Epithelial cell of proximal tubule (primary cell): ENCODE data around the gene TDRKH. TPM values are rescaled to one million over a fixed set of nuclear protein-coding genes. Genes with fewer than 3 reads are reported as not detected.

Experiments used
- DNase-seq: peaks from one replicate; pipeline ENCODE4 v3.0.0-alpha.2; 2011; ENCODE audit warnings: low read depth
- H3K4me3 ChIP-seq: 2 replicates; pipeline ENCODE4 v1.5.1; 2011; ENCODE audit warnings: low read depth, mild to moderate bottlenecking, low read length
- total RNA-seq: library from RNA; depleted of rRNA; stranded (reverse); fragments of >200 nt; gene quantifications from 2 replicates; pipeline ENCODE4 v1.2.3, GENCODE V29; 2015
- TF ChIP-seq, protein P1 (sequence below): conservative IDR thresholded peaks from 2 replicates; pipeline ENCODE4 v1.5.1; 2012; ENCODE audit warnings: low read depth, mild to moderate bottlenecking, low read length

Gene TDRKH
- total RNA-seq, 1 donor from 2014 or later, result 7.4 TPM

DNA sequence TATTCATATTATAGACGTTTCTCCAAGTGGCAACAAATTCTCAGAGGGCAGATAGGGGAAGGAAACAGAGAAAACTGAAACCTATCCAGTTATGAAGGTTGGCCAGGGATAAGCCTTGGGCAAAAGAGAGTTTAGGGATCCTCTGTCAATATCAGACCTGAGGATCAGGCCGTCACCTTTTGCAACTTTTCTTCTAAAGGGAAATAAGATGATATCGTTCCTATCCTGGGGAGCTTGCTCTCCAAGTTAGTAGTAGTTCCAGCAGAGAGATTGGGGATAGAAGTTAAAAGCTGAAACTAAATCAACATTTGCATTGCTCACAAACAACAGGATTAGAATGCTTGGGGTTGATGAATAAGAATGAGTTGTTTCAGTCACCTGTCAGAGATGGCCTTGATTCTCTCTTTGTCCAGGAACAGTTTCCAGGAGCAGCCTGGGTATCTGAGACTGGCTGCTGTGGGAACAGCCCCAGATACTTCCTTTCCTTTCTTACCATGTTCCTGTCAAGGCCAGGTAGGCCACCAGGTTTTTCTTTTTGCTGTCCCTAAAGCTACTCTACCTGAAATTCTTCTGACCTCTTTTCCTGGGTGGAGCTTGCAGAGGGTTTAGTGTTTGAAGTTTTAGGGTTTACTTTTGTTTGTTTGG is 66.5 kb downstream of the TDRKH start:
- no peak overlapping the region for H3K4me3 ChIP-seq
- no peak for DNase-seq
- TF ChIP-seq, protein P1, sequence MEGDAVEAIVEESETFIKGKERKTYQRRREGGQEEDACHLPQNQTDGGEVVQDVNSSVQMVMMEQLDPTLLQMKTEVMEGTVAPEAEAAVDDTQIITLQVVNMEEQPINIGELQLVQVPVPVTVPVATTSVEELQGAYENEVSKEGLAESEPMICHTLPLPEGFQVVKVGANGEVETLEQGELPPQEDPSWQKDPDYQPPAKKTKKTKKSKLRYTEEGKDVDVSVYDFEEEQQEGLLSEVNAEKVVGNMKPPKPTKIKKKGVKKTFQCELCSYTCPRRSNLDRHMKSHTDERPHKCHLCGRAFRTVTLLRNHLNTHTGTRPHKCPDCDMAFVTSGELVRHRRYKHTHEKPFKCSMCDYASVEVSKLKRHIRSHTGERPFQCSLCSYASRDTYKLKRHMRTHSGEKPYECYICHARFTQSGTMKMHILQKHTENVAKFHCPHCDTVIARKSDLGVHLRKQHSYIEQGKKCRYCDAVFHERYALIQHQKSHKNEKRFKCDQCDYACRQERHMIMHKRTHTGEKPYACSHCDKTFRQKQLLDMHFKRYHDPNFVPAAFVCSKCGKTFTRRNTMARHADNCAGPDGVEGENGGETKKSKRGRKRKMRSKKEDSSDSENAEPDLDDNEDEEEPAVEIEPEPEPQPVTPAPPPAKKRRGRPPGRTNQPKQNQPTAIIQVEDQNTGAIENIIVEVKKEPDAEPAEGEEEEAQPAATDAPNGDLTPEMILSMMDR, result no peak

Other genes starting within 250 kb of the TDRKH start
- 13.2 and 14.8 TPM in 2 replicates for gene SNX27, start 178.4 kb downstream of the TDRKH start, total RNA-seq
- gene CELF3, start 73.7 kb downstream of the TDRKH start, total RNA-seq, result not detected in 2 replicates
- not detected in 2 replicates for gene RIIAD1, start 69.0 kb downstream of the TDRKH start, total RNA-seq
- gene MRPL9, start 27.0 kb downstream of the TDRKH start, total RNA-seq, result 136 and 166 TPM in 2 replicates
- not detected in 2 replicates for gene LINGO4, start 14.9 kb upstream of the TDRKH start, total RNA-seq
- not detected in 2 replicates for gene RORC, start 41.3 kb upstream of the TDRKH start, total RNA-seq
- 0.94 and 1.0 TPM in 2 replicates for gene C2CD4D, start 49.3 kb upstream of the TDRKH start, total RNA-seq
- gene THEM5, start 63.2 kb upstream of the TDRKH start, total RNA-seq, result not detected in 2 replicates
- gene THEM4, start 119.0 kb upstream of the TDRKH start, total RNA-seq, result 7.0 and 13.2 TPM in 2 replicates
- gene S100A10, start 203.4 kb upstream of the TDRKH start, total RNA-seq, result 216 and 394 TPM in 2 replicates
- gene S100A11, start 246.5 kb upstream of the TDRKH start, total RNA-seq, result 575 and 947 TPM in 2 replicates